Stimulated activated CD4-positive, alpha-beta T cell treated with anti-CD3 and anti-CD28 coated beads, Interleukin-1b, Interleukin-23, amount 100 ng/mL, for 4 hours (primary cell): Measurements from ENCODE around the gene TYW1B.
"Not testable (repeated sequence)": the region's sequence is repeated elsewhere in the genome, so short reads cannot be mapped to it uniquely, and the experiment has no call there.

Experiments used
- DNase-seq, 2 donors: peaks; one replicate each; pipeline ENCODE4 v3.0.0-alpha.2; 2020; ENCODE audit warnings: low read depth in 2 of 2

Gene TYW1B

DNA sequence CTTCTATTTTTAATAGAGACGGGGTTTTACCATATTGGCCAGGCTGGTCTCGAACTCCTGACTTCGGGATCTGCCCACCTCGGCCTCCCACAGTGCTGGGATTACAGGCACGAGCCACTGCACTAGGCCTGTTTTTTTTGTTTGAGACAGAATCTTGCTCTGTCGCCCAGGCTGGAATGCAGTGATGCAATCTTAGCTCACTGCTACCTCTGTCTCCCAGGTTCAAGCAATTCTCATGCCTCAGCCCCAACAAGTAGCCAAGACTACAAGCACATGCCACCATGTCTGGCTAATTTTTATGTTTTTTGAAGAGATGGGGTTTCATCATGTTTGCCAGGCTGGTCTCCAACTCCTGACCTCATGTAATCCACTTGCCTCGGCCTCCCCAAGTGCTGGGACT, 73.7 kb downstream of the TYW1B start:
- DNase-seq: no peak

DNA sequence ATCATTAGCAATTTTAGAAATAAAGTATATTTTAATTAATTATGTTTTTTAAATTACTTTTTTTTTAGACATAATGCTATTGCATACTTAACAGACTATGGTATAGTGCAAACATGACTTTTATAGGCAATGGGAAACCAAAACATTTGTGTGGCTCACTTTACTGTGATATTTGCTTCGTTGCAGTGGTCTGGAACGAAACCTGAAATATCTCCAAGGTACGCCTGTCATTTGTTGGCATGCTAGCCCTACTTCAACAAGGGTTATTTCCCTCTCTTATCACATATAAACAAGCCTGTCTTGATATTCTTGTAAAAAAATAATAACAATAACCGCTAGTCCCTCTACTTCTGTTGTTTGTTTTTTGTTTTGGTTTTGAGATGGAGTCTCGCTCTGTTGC, 74.2 kb downstream of the TYW1B start:
- DNase-seq: no peak

GRCh38 chr7:72753229-72753628, 74.8 kb downstream of the TYW1B start:
- DNase-seq: not testable (repeated sequence)

GRCh38 chr7:72751978-72752377, 76.0 kb downstream of the TYW1B start:
- no peak for DNase-seq

DNA sequence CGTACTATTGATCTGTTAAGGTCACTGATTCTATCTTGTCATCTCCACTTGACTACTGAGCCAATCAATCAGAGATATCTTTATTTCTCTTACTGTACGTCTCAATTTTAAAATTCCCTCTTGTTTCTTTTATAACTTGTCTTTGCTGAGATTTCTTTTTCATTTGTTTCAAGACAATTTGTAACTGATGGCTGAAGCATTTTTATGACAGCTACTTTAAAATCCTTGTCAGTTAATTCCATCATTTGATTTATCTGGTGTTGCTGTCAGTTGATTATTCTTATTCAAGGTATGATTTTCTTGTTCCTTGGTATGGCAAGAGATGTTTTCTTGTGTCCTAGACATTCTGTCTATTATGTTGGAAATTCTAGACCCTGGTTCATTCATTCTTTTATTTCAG, 76.6 kb downstream of the TYW1B start:
- no peak for DNase-seq

GRCh38 chr7:72748649-72749048, 79.4 kb downstream of the TYW1B start:
- not testable (repeated sequence) for DNase-seq

- DNase-seq: not testable (repeated sequence)
Measured at GRCh38 chr7:72744244-72744926, 83.6 kb downstream of the TYW1B start.

DNA sequence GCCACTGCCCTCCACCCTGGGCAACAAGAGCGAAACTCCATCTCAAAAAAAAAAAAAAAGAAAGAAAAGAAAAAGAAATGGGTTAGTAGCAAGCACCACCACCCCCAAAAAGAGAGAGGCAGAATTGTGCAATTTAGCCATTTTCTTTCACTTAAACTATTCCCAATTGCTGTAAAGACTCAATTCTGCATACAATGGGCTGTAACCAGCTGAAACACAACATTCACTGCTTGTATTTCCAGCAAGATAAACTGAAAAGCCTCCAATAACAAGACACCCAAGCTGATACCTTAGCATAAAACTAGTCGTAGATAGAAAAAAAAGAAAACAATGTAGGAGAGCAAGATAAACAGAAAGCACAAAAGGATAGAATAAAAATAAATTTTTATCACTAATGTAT, 84.2 kb downstream of the TYW1B start:
- DNase-seq: not testable (repeated sequence)

DNA sequence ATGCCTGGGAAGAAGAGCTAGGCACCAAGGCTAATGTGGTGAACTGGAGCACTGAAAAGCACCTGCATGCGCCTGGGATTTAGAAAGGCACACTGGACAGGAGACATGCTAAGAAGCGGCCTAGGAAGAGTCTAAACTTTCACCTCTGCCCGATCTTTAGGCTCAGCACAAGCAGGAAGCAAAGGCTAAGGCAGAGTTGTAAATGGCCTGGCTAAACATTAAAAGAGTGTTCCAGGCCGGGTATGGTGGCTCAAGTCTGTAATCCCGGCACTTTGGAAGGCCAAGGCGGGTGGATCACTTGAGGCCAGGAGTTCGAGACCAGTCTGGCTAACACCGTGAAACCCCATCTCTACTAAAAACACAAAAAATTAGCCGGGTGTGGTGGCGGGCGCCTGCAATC, 88.3 kb downstream of the TYW1B start:
- DNase-seq: not testable (repeated sequence)

DNA sequence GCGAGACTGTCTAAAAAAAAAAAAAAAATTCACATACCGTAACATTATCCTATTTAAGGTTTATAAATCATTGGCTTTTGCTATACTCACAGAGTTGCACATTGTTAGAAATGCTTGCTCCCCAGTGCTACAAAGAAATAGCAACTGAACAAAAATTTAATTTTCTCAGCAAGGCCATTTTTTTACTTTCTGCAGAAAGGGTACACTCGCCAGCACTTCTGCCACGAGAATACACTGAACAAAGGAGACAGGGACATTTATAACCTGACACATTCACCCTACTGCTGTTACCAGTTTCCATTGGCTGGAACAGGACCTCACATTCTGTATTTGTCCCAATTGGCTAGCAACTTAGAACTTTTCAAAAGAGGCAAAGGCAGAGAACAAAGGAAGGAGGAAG, 92.1 kb downstream of the TYW1B start:
- DNase-seq: not testable (repeated sequence)

DNA sequence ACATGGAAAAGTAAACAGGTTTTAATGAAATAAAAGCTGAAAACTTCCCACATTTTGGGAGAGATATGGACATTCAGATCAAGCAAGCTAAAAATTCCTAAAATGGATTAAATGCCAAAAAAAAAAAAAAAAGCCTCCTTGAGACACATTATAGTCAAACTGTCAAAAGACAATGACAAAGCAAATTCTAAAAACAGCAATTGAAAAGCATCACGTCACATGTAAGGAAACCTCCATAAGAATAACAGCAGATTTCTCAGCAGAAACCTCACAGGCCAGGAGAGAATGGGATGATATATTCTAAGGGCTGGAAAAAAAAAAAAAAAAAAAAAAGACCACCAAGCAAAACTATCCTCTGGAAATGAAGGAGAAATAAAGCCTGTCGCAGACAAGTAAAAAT, 97.2 kb downstream of the TYW1B start:
- not testable (repeated sequence) for DNase-seq

DNA sequence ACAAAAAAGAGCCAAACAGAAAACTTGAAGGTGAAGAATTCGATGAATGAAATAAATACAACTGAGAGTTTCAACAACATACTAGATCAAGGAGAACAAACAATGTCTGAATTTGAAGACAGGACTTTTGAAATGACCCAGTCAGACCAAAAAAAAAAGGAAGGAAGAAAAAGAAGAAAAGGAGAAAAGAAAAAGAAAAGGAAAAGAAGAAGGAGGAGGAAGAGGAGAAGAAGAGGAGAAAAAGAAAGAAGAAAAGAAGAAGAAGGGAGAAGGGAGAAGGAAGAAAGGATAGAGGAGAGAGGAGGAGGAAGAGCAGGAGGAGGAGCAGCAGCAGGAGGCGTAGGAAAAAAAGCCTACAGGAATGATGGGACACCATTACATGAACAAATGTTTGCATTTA, 97.6 kb downstream of the TYW1B start:
- not testable (repeated sequence) for DNase-seq

GRCh38 chr7:72729130-72729529, 98.9 kb downstream of the TYW1B start:
- DNase-seq: not testable (repeated sequence)

- not testable (repeated sequence) for DNase-seq
Measured at GRCh38 chr7:72722694-72723093, 105.3 kb downstream of the TYW1B start.

DNA sequence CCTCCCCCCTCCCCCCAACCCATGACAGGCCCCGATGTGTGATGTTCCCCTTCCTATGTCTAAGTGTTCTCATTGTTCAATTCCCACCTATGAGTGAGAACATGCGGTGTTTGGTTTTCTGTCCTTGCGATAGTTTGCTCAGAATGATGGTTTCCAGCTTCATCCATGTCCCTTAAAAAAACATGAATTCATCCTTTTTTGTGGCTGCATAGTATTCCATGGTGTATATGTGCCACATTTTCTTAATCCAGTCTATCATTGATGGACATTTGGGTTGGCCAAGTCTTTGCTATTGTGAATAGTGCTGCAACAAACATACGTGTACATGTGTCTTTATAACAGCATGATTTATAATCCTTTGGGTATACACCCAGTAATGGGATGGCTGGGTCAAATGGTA, 107.1 kb downstream of the TYW1B start:
- not testable (repeated sequence) for DNase-seq

- DNase-seq: not testable (repeated sequence)
Measured at GRCh38 chr7:72717252-72717774, 110.7 kb downstream of the TYW1B start.

GRCh38 chr7:72711927-72712326, 116.1 kb downstream of the TYW1B start:
- not testable (repeated sequence) for DNase-seq

- DNase-seq: no peak
Measured at GRCh38 chr7:72710983-72711382, 117.0 kb downstream of the TYW1B start.

DNA sequence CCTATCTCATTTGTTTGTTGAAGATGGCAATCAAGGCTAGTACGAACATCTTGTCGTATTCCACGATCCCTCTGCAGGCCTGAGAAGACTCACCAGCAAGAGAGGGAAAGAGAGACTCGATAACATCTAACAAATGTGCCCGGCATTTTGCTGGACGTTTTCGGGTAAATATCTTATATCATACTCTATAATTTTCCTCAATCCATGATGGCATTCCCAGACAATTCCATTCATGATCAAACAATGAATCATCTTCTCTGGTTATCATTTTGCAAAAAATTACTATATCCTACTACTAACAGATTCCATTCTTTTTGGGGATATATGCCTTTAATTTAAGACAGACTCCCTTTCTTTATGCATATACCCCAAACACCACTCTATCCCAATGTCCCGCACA, 118.1 kb downstream of the TYW1B start:
- DNase-seq: no peak

DNA sequence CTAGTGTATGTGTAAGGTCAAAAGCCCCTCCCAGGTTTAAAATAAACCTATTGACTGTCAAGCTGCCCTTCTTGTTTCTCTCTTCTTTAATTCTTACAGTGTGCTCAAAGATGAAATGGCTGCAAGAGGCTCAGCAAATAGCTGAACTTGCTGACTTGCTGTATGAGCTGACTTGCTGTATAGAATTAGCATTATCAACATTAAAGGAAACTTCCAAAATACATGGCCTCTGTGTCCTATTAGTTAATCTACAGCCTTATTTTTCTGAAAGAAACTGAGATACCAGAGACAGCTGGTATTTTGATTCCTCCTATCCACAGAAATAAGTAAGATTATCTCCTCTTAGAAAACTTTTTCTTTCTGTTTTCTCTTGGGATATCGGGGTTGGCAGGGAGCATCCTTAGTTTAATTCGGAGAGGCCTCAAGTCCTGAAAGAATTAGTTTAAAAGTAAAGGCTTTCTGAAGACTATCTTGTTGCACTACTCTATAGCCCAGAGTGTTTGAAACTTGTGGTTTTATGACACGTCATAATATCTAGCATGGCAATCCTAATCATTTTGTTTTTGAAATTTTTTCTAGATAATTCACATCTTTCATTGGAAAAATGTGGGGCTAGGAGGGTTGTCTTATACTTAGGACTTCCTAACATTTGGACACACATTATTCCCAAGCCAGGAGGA, 119.5 kb downstream of the TYW1B start:
- DNase-seq: not testable (repeated sequence)

- DNase-seq: no peak
Measured at GRCh38 chr7:72706521-72706920, 121.5 kb downstream of the TYW1B start.

DNA sequence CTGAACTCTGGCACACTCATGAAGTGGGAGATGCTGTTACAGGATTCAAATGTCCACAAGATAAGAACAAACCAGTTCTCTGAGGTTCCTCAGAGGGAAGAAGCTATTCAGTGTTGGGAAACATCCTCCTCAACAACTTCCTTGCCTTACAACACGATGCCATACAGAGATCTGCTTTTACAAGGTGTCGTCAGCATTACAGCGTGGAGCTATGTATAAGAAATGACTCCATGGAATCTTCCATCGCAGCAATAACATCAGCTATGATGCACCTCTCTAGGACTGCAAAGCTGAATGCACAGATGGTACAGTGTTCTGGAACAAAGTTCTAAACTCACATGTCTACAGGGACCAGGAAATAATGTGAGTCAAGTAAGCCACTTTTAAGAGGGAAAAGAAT, 122.3 kb downstream of the TYW1B start:
- not testable (repeated sequence) for DNase-seq

DNA sequence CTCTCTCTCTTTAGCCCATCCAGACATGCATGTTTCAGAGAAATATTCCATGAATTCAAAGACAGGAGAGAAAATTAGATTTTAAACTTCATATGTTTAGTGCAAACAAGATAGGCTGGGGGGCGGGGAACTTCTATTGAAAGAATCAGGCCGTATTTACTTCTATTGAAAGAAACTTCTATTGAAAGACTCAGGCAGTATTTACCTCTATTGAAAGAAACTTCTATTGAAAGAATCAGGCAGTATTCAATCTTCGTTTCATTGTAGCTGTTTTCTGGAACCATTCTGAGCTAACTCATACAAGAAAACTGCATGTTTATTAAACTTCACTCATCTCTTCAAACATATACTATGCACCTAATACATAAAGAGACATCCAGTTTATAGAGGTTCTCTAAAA, 123.1 kb downstream of the TYW1B start:
- no peak for DNase-seq
